ENCODE results near the gene LRFN5. TPM values are rescaled to one million over a fixed set of nuclear protein-coding genes. Genes with fewer than 3 reads are reported as not detected.

The LRFN5 gene
- total RNA-seq, 5 donors from 2014 or later (not counting 1 experiment from before 2014, with no cell fraction given) = not detected

DNA sequence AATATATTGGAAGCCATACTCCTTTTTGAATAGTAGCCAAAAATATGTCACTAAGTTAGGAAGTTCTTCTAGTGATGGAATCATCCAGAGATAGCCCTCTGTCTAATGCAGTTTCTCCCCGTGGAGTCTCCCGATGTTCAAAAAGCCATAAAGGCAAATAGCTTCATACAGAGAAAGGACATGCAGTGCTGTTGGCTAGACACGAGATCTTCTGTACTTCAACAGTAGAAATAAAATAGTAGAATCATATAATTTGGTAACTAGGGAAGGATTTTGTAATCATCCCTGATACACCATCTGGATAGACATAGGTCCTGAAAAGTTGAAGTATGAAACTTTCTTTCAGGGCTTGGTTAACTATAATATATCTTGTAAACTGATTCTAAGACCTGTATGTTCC is 27.6 kb downstream of the LRFN5 start:
- ChIA-PET POLR2A (no interaction called here), CTCF (no interaction called here)
- H3K36me3 ChIP-seq (ENCODE audit: control insufficient read depth in 2 of 2, extremely low read depth in 1 of 2, insufficient read depth in 1 of 2, low read length in 1 of 2) = no peaks in the 10 kb centered on the region
- no peak for DNase-seq
- no peaks in the 10 kb centered on the region for H3K4me1 ChIP-seq (ENCODE audit: control insufficient read depth in 1 of 2, extremely low read depth in 1 of 2, insufficient read depth in 2 of 2, low read length in 2 of 2)
- WGBS (ENCODE audit: insufficient coverage) = no CpG with 5 or more reads among the region's 3 CpGs
- Mint-ChIP-seq H3K36me3 (no peaks in the 10 kb centered on the region), H3K27ac (no peak overlapping the region), H3K4me1 (no peaks in the 10 kb centered on the region), H3K27me3 (no peaks in the 10 kb centered on the region), H3K9me3 (no peaks in the 10 kb centered on the region), H3K4me3 (no peak overlapping the region)
- no peak overlapping the region for H3K4me3 ChIP-seq (ENCODE audit: control insufficient read depth in 1 of 2, extremely low read depth in 1 of 2, low read length in 1 of 2)
- H3K9me3 ChIP-seq = no peaks in the 10 kb centered on the region
- H3K27me3 ChIP-seq (replicated peaks in 1 of 2; ENCODE audit: control insufficient read depth in 2 of 2, extremely low read depth in 1 of 2, insufficient read depth in 2 of 2, low read length in 1 of 2) = no peaks in the 10 kb centered on the region
- no peak for ATAC-seq (replicated peaks in 1 of 4)
- H3K27ac ChIP-seq (ENCODE audit: low read length) = no peak overlapping the region

DNA sequence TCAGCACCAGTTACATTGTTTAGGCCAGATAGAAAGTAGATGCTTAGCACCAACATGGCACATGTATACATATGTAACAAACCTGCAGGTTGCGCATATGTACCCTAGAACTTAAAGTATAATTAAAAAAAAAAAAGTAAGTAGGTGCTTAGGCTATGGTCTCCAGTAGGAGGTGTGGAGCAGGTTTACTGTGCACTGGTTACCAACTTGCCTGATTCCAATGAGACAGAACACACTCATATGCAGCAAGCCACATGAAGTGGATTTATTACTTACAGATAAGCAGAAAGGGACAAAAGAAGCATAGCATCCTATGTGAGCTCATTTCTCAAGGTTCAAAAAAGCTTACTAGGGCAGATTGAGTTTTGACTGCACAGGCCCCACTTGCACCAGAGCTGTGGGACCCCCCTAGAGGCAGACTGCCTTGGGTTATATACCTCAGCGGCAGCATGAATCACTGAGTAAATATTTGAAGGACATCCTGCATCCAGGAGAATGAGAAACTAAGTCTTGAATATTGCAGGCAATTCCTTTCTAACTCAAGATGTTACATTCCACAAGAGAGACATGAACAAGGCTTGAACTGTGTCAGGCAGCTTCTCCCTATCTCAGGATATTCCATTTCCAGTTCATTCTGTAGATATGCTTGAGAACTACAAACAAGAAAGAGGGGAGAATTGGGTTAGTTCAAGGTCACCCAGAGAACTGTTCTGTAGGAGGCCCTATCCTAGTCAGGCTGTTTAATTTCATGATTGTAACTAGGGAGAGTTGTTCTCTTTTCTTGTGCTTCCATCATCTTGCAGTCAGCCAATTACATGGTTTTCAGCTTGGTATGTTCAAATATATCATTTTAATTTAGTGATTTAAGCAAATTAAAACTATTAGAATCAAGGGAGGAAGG is 30.1 kb downstream of the LRFN5 start:
- Mint-ChIP-seq H3K4me1 (no peaks in the 10 kb centered on the region), H3K27ac (no peak overlapping the region), H3K9me3 (peaks cover 0 to 2% (median 0%) of the 10 kb centered on the region in 3 donors), H3K4me3 (no peak overlapping the region), H3K27me3 (no peaks in the 10 kb centered on the region), H3K36me3 (no peaks in the 10 kb centered on the region)
- DNase-seq = no peak
- Histone ChIP-seq H3K36me3 (ENCODE audit: control insufficient read depth in 2 of 2, extremely low read depth in 1 of 2, insufficient read depth in 1 of 2, low read length in 1 of 2) (no peaks in the 10 kb centered on the region), H3K9me3 (no peaks in the 10 kb centered on the region), H3K4me1 (ENCODE audit: control insufficient read depth in 1 of 2, extremely low read depth in 1 of 2, insufficient read depth in 2 of 2, low read length in 2 of 2) (no peaks in the 10 kb centered on the region), H3K27ac (ENCODE audit: low read length) (no peak overlapping the region), H3K4me3 (ENCODE audit: control insufficient read depth in 1 of 2, extremely low read depth in 1 of 2, low read length in 1 of 2) (no peak overlapping the region), H3K27me3 (replicated peaks in 1 of 2; ENCODE audit: control insufficient read depth in 2 of 2, extremely low read depth in 1 of 2, insufficient read depth in 2 of 2, low read length in 1 of 2) (no peaks in the 10 kb centered on the region)
- WGBS (ENCODE audit: insufficient coverage) = no CpG with 5 or more reads among the region's 2 CpGs
- CTCF ChIA-PET = no interaction called here
- no peak for ATAC-seq (replicated peaks in 1 of 4)
- POLR2A ChIA-PET = no interaction called here

DNA sequence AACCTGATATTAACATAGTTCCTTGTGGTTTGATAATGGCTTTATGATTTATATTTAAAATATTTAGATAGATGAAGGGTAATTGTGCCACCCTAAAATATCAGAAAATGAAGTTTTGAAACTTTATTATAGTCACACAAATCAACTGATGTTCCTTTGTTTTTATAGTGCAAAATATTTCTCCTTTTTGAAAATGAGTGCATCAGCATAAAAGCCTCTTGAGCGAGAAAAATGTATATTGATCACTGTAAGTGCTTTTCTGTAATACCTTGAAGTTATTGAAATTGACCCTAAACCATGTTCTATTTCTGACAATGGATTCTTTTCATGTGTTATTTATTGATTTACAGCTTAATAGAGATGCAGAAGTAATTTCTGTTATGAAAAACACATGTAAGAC is 35.0 kb downstream of the LRFN5 start:
- Mint-ChIP-seq H3K27me3 (no peaks in the 10 kb centered on the region), H3K4me1 (no peaks in the 10 kb centered on the region), H3K27ac (no peak overlapping the region), H3K4me3 (no peak overlapping the region), H3K9me3 (peaks cover 0 to 5% (median 2%) of the 10 kb centered on the region in 3 donors), H3K36me3 (no peaks in the 10 kb centered on the region)
- no CpG with 5 or more reads among the region's 1 CpG for WGBS (ENCODE audit: insufficient coverage)
- Histone ChIP-seq H3K4me1 (ENCODE audit: control insufficient read depth in 1 of 2, extremely low read depth in 1 of 2, insufficient read depth in 2 of 2, low read length in 2 of 2) (no peaks in the 10 kb centered on the region), H3K27me3 (replicated peaks in 1 of 2; ENCODE audit: control insufficient read depth in 2 of 2, extremely low read depth in 1 of 2, insufficient read depth in 2 of 2, low read length in 1 of 2) (no peaks in the 10 kb centered on the region), H3K36me3 (ENCODE audit: control insufficient read depth in 2 of 2, extremely low read depth in 1 of 2, insufficient read depth in 1 of 2, low read length in 1 of 2) (no peaks in the 10 kb centered on the region), H3K4me3 (ENCODE audit: control insufficient read depth in 1 of 2, extremely low read depth in 1 of 2, low read length in 1 of 2) (no peak overlapping the region), H3K9me3 (no peaks in the 10 kb centered on the region), H3K27ac (ENCODE audit: low read length) (no peak overlapping the region)
- DNase-seq = no peak
- POLR2A ChIA-PET = no interaction called here
- CTCF ChIA-PET = no interaction called here
- ATAC-seq (replicated peaks in 1 of 4) = no peak

DNA sequence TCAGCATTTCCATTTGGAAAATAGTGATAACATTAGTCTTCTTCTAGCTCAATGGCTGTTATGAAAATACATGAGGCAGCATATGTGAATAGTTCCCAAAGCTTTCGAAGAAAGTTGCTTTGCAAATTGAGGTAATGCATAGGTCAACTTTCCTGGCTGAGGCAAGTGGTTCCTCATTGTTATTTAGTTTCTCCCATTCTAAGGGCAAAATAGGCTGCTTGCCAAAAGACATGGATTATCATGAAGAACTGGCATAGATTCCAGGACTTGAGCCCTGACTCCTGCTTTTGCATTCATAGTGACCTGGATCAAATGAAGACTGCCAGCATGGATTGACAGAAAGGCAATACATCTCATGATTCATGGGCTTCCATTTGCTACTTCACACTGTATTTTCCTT is 35.7 kb downstream of the LRFN5 start:
- WGBS (ENCODE audit: insufficient coverage) = 73% methylated on average over 1 of the region's 1 CpG
- Mint-ChIP-seq H3K27me3 (no peaks in the 10 kb centered on the region), H3K36me3 (no peaks in the 10 kb centered on the region), H3K27ac (no peak overlapping the region), H3K9me3 (peaks cover 0 to 5% (median 2%) of the 10 kb centered on the region in 3 donors), H3K4me1 (no peaks in the 10 kb centered on the region), H3K4me3 (no peak overlapping the region)
- ATAC-seq (replicated peaks in 1 of 4) (no peak), DNase-seq (no peak)
- ChIA-PET CTCF (no interaction called here), POLR2A (no interaction called here)
- no peak overlapping the region for H3K27ac ChIP-seq (ENCODE audit: low read length)
- H3K4me1 ChIP-seq (ENCODE audit: control insufficient read depth in 1 of 2, extremely low read depth in 1 of 2, insufficient read depth in 2 of 2, low read length in 2 of 2) = no peaks in the 10 kb centered on the region
- H3K27me3 ChIP-seq (replicated peaks in 1 of 2; ENCODE audit: control insufficient read depth in 2 of 2, extremely low read depth in 1 of 2, insufficient read depth in 2 of 2, low read length in 1 of 2) = no peaks in the 10 kb centered on the region
- no peaks in the 10 kb centered on the region for H3K9me3 ChIP-seq
- no peaks in the 10 kb centered on the region for H3K36me3 ChIP-seq (ENCODE audit: control insufficient read depth in 2 of 2, extremely low read depth in 1 of 2, insufficient read depth in 1 of 2, low read length in 1 of 2)
- H3K4me3 ChIP-seq (ENCODE audit: control insufficient read depth in 1 of 2, extremely low read depth in 1 of 2, low read length in 1 of 2) = no peak overlapping the region

DNA sequence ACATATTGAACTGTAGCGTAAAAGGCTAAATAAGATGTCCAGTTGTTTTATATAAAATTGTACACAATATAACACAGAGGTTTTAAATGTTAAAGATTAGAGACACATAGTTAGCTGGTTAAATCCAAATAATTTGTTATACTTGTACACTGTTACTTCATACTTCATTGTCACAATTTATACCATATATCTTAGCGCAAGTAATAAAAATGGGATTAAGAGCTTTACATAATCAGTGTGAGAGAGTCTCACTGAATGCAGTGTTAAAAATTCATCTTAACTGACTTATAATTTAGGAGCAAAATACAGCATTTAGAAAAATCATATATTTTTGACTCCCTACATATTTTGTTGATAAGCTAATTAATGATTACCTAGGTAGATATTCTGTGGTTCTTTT is 36.1 kb downstream of the LRFN5 start:
- CTCF ChIA-PET = no interaction called here
- H3K9me3 ChIP-seq = no peaks in the 10 kb centered on the region

DNA sequence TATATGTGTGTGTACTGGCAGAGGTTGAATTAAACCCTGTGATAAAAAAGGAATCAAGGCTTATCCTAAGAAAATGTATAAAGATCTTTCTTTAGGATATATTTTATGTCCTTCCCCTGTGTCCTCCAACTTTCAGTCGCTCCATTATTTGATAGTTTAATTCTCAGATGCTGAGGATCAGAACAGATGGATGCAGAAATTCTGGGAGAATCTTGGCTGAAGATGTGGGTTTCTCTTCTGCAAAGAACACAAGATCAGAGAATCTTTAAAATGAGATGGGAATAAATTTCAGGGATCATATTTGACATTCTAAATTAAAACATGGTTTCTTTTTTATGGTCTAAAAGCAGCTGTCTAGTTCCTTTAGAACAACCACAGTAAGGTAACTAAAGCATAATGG is 37.9 kb downstream of the LRFN5 start:
- H3K27ac ChIP-seq (ENCODE audit: low read length) = no peak overlapping the region
- no peaks in the 10 kb centered on the region for H3K27me3 Mint-ChIP-seq

More for the DNA sequence above, 36.1 kb downstream of the LRFN5 start:
- no peaks in the 10 kb centered on the region for H3K4me1 Mint-ChIP-seq
- no peak overlapping the region for H3K27ac Mint-ChIP-seq
- no peaks in the 10 kb centered on the region for H3K36me3 ChIP-seq (ENCODE audit: control insufficient read depth in 2 of 2, extremely low read depth in 1 of 2, insufficient read depth in 1 of 2, low read length in 1 of 2)
- H3K9me3 Mint-ChIP-seq = peaks cover 0 to 5% (median 2%) of the 10 kb centered on the region in 3 donors
- H3K27me3 Mint-ChIP-seq = no peaks in the 10 kb centered on the region
- no peak overlapping the region for H3K4me3 Mint-ChIP-seq
- ATAC-seq (replicated peaks in 1 of 4) = no peak
- H3K36me3 Mint-ChIP-seq = no peaks in the 10 kb centered on the region
- POLR2A ChIA-PET = no interaction called here
- no peak overlapping the region for H3K4me3 ChIP-seq (ENCODE audit: control insufficient read depth in 1 of 2, extremely low read depth in 1 of 2, low read length in 1 of 2)
- H3K4me1 ChIP-seq (ENCODE audit: control insufficient read depth in 1 of 2, extremely low read depth in 1 of 2, insufficient read depth in 2 of 2, low read length in 2 of 2) = no peaks in the 10 kb centered on the region
- H3K27ac ChIP-seq (ENCODE audit: low read length) = no peak overlapping the region
- WGBS (ENCODE audit: insufficient coverage) = no CpG with 5 or more reads among the region's 2 CpGs
- no peak for DNase-seq
- H3K27me3 ChIP-seq (replicated peaks in 1 of 2; ENCODE audit: control insufficient read depth in 2 of 2, extremely low read depth in 1 of 2, insufficient read depth in 2 of 2, low read length in 1 of 2) = no peaks in the 10 kb centered on the region

More for the DNA sequence above, 37.9 kb downstream of the LRFN5 start:
- DNase-seq (no peak), ATAC-seq (replicated peaks in 1 of 4) (no peak)
- Histone ChIP-seq H3K4me3 (ENCODE audit: control insufficient read depth in 1 of 2, extremely low read depth in 1 of 2, low read length in 1 of 2) (no peak overlapping the region), H3K36me3 (ENCODE audit: control insufficient read depth in 2 of 2, extremely low read depth in 1 of 2, insufficient read depth in 1 of 2, low read length in 1 of 2) (no peaks in the 10 kb centered on the region), H3K4me1 (ENCODE audit: control insufficient read depth in 1 of 2, extremely low read depth in 1 of 2, insufficient read depth in 2 of 2, low read length in 2 of 2) (no peaks in the 10 kb centered on the region), H3K27me3 (replicated peaks in 1 of 2; ENCODE audit: control insufficient read depth in 2 of 2, extremely low read depth in 1 of 2, insufficient read depth in 2 of 2, low read length in 1 of 2) (no peaks in the 10 kb centered on the region), H3K9me3 (no peaks in the 10 kb centered on the region)
- no peaks in the 10 kb centered on the region for H3K4me1 Mint-ChIP-seq
- ChIA-PET CTCF (no interaction called here), POLR2A (no interaction called here)
- peaks cover 0 to 5% (median 2%) of the 10 kb centered on the region in 3 donors for H3K9me3 Mint-ChIP-seq
- no peaks in the 10 kb centered on the region for H3K36me3 Mint-ChIP-seq
- H3K27ac Mint-ChIP-seq = no peak overlapping the region
- no peak overlapping the region for H3K4me3 Mint-ChIP-seq
- WGBS (ENCODE audit: insufficient coverage) = no CpG with 5 or more reads among the region's 1 CpG

All from T-cell (primary cell).